NCI-H748 (cell line): Measurements from ENCODE around the gene GLMP.
"Not testable (repeated sequence)": the region's sequence is repeated elsewhere in the genome, so short reads cannot be mapped to it uniquely, and the experiment has no call there.

ENCODE experiments used
- DNase-seq: peaks from one replicate; lab custom pipeline; 2025; ENCODE audit not compliant: unreplicated experiment; lab: John Stamatoyannopoulos, UW

GLMP gene

DNA sequence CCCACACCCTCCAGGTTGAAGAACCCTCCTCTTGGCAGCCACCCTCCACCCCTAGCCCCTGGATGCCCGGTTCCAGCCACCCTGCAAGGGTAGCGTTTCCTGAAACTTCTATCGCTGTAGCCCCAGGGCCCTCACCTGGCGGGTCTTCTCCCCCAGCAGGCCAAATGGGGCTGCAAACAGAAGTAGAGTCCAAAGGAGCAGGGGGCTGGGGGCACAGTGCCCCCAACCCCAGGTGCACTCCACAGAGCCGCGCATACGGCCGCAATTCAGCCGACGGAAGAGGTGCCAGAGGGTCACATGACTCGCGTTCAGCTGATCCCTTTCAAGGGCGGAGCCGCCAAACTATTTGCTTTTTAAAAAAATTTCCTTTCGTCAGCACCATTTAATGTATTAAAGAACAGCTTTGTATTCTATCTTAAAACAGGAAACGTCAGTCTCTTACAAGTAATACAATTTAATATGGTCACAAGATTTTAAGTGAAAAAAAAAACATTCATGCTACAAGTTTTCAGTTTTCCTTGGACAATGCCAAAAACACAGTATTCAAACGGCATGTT is at the start of gene GLMP:
Gene GLMP (minus strand): TSS at position 289 of the 557 bp plus-strand sequence. CDS start 34 bp downstream, at position 255.
- DNase-seq = peak; percentile 51

DNA sequence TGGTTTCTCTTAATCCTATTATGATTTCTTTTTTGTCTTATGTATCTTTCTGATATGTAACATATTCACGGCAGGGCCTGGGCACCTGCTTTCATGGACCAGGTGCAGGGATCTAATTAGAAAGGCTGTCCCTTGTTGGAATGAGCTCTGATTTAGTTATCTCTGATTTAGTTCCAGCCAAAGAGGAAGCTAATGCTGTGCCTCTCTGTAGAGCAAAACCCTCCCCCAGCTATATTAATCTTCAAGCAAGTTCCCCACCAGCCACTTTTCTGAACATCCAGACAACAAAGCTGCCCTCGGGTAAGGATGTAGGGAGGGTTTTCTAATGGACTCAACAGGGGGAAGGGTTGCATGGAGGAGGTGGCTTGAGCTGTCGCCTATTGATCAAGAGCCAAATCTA is 48.9 kb upstream of the GLMP start:
- DNase-seq = no peak

GRCh38 chr1:156342166-156342955 is 46.9 kb upstream of the GLMP start:
- no peak for DNase-seq

GRCh38 chr1:156338180-156338976 is 42.9 kb upstream of the GLMP start, which contains the start of the genes CCT3 and TSACC:
Gene CCT3 (minus strand): TSS chr1:156338292. CDS start chr1:156338184, 108 bp downstream.
Gene TSACC (plus strand): TSS chr1:156338526. CDS start chr1:156339758, 1,232 bp downstream.
- DNase-seq = peak; percentile 99

GRCh38 chr1:156337888-156338179 is 42.4 kb upstream of the GLMP start:
- no peak for DNase-seq

DNA sequence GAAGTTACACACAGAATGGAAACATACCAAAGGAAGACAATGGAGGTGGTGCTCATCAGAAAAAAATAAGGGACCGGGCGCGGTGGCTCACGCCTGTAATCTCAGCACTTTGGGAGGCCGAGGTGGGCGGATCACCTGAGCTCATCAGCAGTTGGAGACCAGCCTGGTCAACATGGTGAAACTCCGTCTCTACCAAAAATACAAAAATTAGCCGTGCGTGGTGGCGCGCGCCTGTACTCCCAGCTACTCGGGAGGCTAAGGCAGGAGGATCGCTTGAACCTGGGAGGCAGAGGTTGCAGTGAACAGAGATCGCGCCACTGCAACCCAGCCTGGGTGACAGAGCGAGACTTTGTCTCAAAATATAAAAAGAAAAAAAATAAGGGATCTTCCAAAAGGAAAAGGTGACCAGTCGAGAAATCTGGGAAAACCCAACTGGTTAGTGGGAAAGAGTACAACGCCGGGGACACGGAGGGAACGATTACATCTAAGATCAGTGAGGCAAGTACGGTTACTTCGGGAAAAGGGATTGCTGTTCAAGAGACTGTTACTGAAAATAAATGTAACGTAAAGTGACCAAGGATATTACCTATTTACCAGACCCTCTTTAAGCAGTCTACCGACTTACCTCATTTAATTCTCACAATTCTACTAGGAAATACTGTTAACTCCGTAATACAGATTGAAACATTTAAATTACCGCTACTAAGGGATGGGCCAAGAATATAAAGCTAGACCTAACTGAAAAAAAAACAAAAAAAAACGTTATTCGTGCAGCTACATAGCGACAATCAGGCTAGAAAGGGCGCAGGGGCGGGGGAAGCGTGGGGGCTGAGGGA is 41.8 kb upstream of the GLMP start:
- DNase-seq = no peak

DNA sequence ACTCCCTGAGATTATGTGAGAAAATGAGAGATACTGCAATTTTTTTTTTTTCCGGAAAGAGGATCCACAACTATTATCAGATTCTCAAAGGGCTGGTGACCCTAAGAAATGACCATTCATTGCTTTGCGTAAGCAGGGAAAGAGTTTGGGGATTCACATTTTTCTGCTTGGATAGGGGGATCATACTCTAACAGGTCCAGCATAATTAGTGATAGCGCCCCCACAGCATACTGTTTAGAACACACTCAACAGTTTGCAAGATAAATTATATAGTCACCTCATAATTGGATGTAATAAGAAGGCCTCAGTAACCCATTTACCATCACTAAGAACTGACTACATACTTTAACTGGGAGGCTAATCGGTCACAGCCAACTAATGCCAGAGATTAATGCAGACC is 40.8 kb upstream of the GLMP start:
- no peak for DNase-seq

- not testable (repeated sequence) for DNase-seq
Measured at GRCh38 chr1:156323179-156323578, 27.7 kb upstream of the GLMP start.

GRCh38 chr1:156320560-156320959 is 25.1 kb upstream of the GLMP start:
- DNase-seq = no peak

GRCh38 chr1:156319664-156320063 is 24.2 kb upstream of the GLMP start:
- DNase-seq = peak; percentile 9

GRCh38 chr1:156316909-156317308 is 21.4 kb upstream of the GLMP start:
- no peak for DNase-seq

DNA sequence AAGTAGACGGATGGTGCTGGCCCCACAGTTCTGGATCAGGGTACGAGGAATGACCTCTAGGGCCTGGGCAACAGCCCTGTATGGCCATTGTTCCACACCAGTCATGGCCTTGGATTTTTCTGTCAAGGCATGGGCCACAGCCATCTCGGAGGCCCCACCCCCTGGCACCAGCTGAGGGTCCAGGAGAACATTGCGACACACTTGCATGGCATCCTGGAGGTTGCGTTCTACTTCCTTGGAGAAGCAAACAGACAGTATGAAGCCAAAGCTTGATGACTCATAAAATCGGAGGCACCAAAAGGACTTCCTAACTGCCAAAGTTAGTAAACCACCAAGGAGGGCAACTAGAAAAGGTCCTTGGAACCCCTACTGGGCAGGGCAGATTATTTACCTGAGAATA is 15.5 kb upstream of the GLMP start:
- no peak for DNase-seq

GRCh38 chr1:156308078-156308477 is 12.6 kb upstream of the GLMP start:
- no peak for DNase-seq

DNA sequence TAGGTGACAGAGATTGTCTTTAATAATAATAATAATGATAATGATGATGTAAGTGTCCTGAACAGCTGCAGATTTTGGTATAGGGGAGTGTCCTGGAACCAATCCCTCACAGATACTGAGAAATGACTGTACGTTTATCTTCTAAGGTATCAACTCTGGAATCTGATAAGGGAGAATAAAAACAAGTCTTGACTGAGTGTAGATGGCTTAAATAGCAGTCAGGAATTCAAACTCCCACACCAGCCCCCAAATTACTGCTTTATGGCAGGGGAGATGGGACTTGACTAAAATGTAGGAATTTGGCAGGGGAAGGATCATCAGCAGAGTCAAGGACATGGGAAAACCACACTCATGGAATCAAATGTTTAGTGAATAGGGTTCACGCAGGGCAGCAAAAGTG is 9.7 kb upstream of the GLMP start:
- no peak for DNase-seq

DNA sequence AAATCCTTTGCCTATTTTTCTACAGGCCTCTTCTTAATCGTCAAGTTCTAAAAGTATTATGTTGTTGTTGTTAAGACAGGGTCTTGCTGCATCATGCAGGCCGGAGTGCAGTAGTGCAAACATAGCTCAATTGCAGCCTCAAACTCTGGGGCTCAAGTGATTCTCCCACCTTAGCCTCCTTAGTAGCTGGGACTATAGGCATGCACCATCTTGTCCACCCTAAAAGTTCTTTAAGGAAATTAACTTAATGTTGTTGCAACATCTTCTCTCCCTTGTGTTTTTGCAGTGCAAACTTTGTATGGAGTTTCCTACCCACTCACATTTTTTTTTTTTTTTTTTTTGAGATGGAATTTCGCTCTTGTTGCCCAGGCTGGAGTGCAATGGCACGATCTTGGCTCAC is 7.8 kb upstream of the GLMP start:
- no peak for DNase-seq

- DNase-seq = no peak
Measured at GRCh38 chr1:156298852-156299357, 3.4 kb upstream of the GLMP start, which contains the start of gene VHLL. Gene VHLL (minus strand): TSS chr1:156299307. CDS start chr1:156299189, 118 bp downstream.

GRCh38 chr1:156293895-156294294 is 1.6 kb downstream of the GLMP start:
- no peak for DNase-seq

GRCh38 chr1:156293098-156293434 is 2.4 kb downstream of the GLMP start:
- DNase-seq = no peak

DNA sequence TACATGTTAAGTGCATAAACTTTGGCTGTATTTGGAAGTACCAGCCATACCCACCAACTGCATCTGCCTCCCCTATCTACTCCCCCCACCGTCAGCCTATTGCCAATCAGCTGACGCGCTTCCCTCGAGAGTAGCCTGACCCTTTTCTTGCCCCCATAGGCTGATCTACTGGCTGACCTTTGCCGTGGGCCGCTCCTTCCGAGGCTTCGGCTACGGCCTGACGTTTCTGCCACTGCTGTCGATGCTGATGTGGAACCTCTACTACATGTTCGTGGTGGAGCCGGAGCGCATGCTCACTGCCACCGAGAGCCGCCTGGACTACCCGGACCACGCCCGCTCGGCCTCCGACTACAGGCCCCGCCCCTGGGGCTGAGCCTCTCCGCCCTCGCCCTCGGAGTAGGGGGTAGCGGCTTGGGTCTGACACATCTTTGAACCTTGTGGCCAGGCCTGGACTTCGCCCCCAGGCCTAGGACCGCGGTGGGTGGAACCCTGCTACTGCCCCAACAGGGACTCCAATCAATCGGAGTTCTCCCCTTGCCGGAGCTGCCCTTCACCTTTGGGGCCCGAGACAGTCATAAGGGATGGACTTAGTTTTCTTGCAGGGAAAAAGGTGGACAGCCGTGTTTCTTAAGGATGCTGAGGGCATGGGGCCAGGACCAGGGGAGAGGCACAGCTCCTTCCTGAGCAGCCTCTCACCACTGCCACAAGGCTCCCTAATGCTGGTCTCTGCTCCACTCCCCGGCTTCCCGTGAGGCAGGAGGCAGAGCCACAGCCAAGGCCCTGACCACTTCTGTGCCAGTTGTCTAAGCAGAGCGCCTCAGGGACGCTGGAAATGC is 4.0 kb downstream of the GLMP start:
- peak; percentile 89 for DNase-seq

DNA sequence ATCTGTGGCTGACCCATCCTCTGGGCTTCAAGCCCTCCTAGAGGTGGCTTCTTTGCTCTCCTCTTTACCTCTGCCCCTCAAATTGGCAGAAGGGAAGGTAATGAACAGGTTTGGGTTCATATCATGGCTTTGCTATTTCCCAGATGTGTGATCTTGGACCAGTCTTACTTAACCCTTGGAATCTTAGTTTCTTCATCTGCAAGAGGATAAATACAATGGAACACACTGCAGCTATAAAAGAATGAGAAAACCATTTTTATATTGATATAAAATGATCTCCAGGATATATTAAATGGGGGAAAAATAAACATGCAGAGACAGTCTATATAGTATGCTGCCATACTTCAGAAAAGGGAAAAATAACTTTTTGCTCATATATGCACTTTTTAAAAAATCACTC is 5.6 kb downstream of the GLMP start:
- DNase-seq = no peak
